PC-3 (cell line): ENCODE data around the gene MRPL21. TPM values are rescaled to one million over a fixed set of nuclear protein-coding genes. Genes with fewer than 3 reads are reported as not detected.

Source experiments
- ATAC-seq: fragments of 200-7000 bp; cut with Tn5 transposase; 2 replicates; pipeline ENCODE4 v1.9.1; 2020; ENCODE audit warnings: mild to moderate bottlenecking, moderate library complexity
- BruUV-seq: library from RNA; stranded (reverse); fragments of 400-500 nt; replicated peaks from 2 replicates; lab custom pipeline; 2021; lab: Mats Ljungman, UMichigan
- CTCF ChIA-PET: fragments of 300-600 bp; sonication (Branson Sonifier 250); formaldehyde crosslinking; loops from one replicate; lab custom pipeline; 2022; ENCODE audit warnings: antibody characterized with exemption; lab: Charles Lee
- POLR2A ChIA-PET: fragments of 300-600 bp; sonication (Branson Sonifier 250); formaldehyde crosslinking; loops from one replicate; lab custom pipeline; 2022; ENCODE audit warnings: antibody characterized with exemption; ENCODE audit not compliant: unreplicated experiment; lab: Charles Lee
- DNase-seq: peaks from one replicate; pipeline ENCODE4 v3.0.0-alpha.2; 2015
- H2AFZ ChIP-seq: fragments of 300-600 bp; sonication (generic); 2 replicates; pipeline ENCODE4 v1.6.0; 2016; ENCODE audit warnings: antibody characterized with exemption, low read length
- H3F3A ChIP-seq: fragments of 300-600 bp; sonication (generic); one replicate; pipeline ENCODE4 v1.6.0; 2017; ENCODE audit warnings: antibody characterized with exemption, low read length, control low read depth, mild to moderate bottlenecking; ENCODE audit not compliant: unreplicated experiment
- H3K27ac ChIP-seq: fragments of 300-600 bp; sonication (generic); 2 replicates; pipeline ENCODE4 v1.5.1; 2016; ENCODE audit warnings: mild to moderate bottlenecking, low read length
- H3K27me3 ChIP-seq: fragments of 300-600 bp; sonication (generic); 2 replicates; pipeline ENCODE4 v1.6.1; 2016; ENCODE audit warnings: low read length, mixed read lengths
- H3K36me3 ChIP-seq: fragments of 300-600 bp; sonication (generic); 2 replicates; pipeline ENCODE4 v1.6.1; 2016; ENCODE audit warnings: low read depth, mixed run types, low read length, mixed read lengths
- H3K4me1 ChIP-seq: fragments of 300-600 bp; sonication (generic); 2 replicates; pipeline ENCODE4 v1.5.1; 2016; ENCODE audit warnings: low read length; ENCODE audit not compliant: insufficient read depth
- H3K4me2 ChIP-seq: fragments of 300-600 bp; sonication (generic); 2 replicates; pipeline ENCODE4 v1.6.0; 2016; ENCODE audit warnings: low read length
- H3K4me3 ChIP-seq: fragments of 300-600 bp; sonication (generic); 2 replicates; pipeline ENCODE4 v1.5.1; 2016; ENCODE audit warnings: mild to moderate bottlenecking, low read length, mixed read lengths
- H3K79me2 ChIP-seq: fragments of 300-600 bp; sonication (generic); 2 replicates; pipeline ENCODE4 v1.6.1; 2017; ENCODE audit warnings: low read length, mixed read lengths
- H3K9ac ChIP-seq: fragments of 300-600 bp; sonication (generic); 2 replicates; pipeline ENCODE4 v1.6.0; 2016; ENCODE audit warnings: mild to moderate bottlenecking, low read length
- H3K9me2 ChIP-seq: fragments of 300-600 bp; sonication (generic); replicated peaks from 2 replicates; pipeline ENCODE4 v1.6.1; 2016; ENCODE audit warnings: mixed run types, low read length, mixed read lengths
- H3K9me3 ChIP-seq: fragments of 300-600 bp; sonication (generic); 2 replicates; pipeline ENCODE4 v1.6.1; 2016; ENCODE audit warnings: low read length, mixed read lengths
- H4K20me1 ChIP-seq: fragments of 300-600 bp; sonication (generic); 2 replicates; pipeline ENCODE4 v1.6.1; 2016; ENCODE audit warnings: low read length, mixed read lengths
- EZH2 ChIP-seq: fragments of 300-600 bp; sonication (generic); IDR thresholded peaks from one replicate; pipeline ENCODE4 v1.6.1; 2017; ENCODE audit warnings: antibody characterized with exemption, mild to moderate bottlenecking, low read length; ENCODE audit not compliant: unreplicated experiment
- EZH2phosphoT487 ChIP-seq: fragments of 300-600 bp; sonication (generic); IDR thresholded peaks from 2 replicates; pipeline ENCODE4 v1.6.1; 2018; ENCODE audit warnings: mild to moderate bottlenecking, antibody characterized with exemption, low read length, borderline replicate concordance
- intact Hi-C: fragments of 100-400 bp; cut with micrococcal nuclease; formaldehyde crosslinking; loops from 2 replicates; pipeline ENCODE4 v1.9.0; 2023
- total RNA-seq: library from RNA; depleted of rRNA; stranded (reverse); fragments of >200 nt; gene quantifications from 2 replicates; pipeline ENCODE4 v1.2.3, GENCODE V29; 2014
- TF ChIP-seq, protein P1 (sequence below): fragments of 300-600 bp; sonication (generic); conservative IDR thresholded peaks from 2 replicates; pipeline ENCODE4 v1.5.1; 2017; ENCODE audit warnings: antibody characterized with exemption, low read depth, mild to moderate bottlenecking, low read length

The MRPL21 gene
- total RNA-seq, 1 experiment from 2014 or later = 230 TPM

DNA sequence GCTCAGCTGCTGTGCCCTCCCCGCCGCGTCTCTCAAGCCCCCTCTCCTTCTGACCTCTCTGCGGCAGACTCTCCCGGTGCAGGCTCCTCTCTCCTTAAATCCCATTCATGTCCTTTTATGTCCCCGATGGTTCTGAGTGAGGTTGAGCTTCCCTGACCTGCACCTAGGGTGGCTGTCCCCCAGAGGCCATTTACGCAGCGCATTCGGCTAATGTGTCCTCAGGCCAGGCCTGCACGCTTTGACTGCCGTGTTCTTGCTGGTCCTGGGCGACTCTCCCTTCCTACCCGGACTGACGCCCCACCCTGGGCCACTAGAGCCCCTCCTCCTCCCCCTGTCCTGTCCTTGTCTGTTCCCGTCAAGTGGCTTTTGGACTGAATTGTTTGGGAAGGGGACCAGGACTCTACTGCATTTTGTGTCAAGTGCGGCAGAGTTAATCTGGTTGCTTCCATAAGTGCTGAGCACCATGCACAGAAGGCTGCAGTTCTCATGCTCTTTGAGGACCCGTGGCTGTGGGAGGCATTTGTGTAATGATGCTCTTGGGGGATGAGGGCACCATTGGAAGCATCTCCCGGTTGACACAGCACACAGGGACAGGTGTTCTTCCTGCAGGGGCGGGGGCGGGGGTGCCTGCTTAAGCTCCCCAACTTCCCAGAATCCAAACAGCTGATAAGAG is 37.2 kb upstream of the MRPL21 start:
- no TSS peak for BruUV-seq

DNA sequence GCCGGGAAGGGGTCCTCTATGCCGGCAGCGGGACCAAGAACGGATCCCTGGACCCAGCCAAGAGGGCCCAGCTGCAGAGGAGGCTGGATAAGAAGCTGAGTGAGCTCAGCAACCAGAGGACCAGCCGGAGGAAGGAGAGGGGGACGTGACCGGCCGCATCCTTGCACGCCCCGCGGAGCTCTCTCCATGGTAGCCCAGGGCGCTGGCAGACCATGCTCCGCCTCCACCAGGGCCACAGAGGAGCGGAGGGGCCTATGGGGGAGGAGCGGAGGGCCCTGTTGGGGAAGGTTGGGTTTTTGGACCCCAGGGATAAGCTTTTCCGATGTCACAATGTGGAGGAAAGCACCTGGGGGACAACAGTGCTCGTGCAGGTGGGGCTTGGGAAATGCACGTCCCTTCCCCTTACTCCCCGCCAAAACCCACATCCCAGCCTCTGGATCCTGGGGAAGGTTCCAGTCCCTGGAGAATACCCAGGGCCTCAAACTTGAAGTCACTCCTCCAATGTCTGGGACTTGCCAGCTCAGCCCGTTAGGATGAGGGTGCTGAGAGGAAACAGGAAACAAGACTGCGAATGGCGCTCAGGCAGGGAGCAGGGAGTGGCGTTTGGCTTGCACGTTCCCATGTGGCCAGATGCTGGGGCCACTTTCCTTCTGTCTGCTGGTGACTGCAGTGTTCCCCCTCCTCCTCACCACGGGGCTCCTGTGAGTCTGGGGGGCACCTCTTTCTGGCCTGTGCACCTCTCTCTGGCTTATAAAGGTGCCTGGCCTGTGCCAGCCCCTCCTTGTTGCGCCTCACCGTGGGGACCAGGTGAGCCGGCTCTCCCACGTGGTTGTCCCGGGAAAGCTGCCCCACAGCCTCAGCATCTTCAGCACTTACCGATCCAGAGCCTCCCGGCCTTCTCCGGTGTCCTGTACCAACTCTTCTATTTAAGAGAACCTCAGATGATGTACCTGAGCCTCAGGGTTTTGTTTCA is 36.2 kb upstream of the MRPL21 start:
- no peak overlapping the region for H3K9ac ChIP-seq
- ChIA-PET POLR2A (interaction anchor here (0.5 kb wide), 1 partner anchor 44 kb away, joined by 3 read pairs; no protein-coding TSS in a partner anchor), CTCF (no interaction called here)
- no peak overlapping the region for H3K4me3 ChIP-seq
- no peaks in the 10 kb centered on the region for H3K4me1 ChIP-seq
- intact Hi-C loops = no loop called here
- H4K20me1 ChIP-seq = no peaks in the 10 kb centered on the region
- BruUV-seq = no TSS peak
- H3K4me2 ChIP-seq = no peak overlapping the region
- no peaks in the 10 kb centered on the region for H3K9me3 ChIP-seq
- H3F3A ChIP-seq = no peaks in the 10 kb centered on the region
- H3K27ac ChIP-seq = no peak overlapping the region
- no peak for TF ChIP-seq EZH2phosphoT487
- TF ChIP-seq, protein P1, sequence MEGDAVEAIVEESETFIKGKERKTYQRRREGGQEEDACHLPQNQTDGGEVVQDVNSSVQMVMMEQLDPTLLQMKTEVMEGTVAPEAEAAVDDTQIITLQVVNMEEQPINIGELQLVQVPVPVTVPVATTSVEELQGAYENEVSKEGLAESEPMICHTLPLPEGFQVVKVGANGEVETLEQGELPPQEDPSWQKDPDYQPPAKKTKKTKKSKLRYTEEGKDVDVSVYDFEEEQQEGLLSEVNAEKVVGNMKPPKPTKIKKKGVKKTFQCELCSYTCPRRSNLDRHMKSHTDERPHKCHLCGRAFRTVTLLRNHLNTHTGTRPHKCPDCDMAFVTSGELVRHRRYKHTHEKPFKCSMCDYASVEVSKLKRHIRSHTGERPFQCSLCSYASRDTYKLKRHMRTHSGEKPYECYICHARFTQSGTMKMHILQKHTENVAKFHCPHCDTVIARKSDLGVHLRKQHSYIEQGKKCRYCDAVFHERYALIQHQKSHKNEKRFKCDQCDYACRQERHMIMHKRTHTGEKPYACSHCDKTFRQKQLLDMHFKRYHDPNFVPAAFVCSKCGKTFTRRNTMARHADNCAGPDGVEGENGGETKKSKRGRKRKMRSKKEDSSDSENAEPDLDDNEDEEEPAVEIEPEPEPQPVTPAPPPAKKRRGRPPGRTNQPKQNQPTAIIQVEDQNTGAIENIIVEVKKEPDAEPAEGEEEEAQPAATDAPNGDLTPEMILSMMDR = no peak
- no peak for ATAC-seq
- peaks cover 27% of the 10 kb centered on the region; the same call in 1 of the 2 replicates for H3K36me3 ChIP-seq
- H2AFZ ChIP-seq = no peak overlapping the region
- DNase-seq = no peak
- H3K27me3 ChIP-seq = no peaks in the 10 kb centered on the region
- no peaks in the 10 kb centered on the region for H3K9me2 ChIP-seq
- no peaks in the 10 kb centered on the region for H3K79me2 ChIP-seq

More for the DNA sequence above, 37.2 kb upstream of the MRPL21 start:
- TF ChIP-seq, protein P1 = no peak
- TF ChIP-seq EZH2 (no peak), EZH2phosphoT487 (no peak)
- no peaks in the 10 kb centered on the region for H3K9me2 ChIP-seq
- no peaks in the 10 kb centered on the region for H3F3A ChIP-seq
- no peak overlapping the region for H3K27ac ChIP-seq
- H3K79me2 ChIP-seq = no peaks in the 10 kb centered on the region
- H3K4me1 ChIP-seq = no peaks in the 10 kb centered on the region
- CTCF ChIA-PET = no interaction called here
- ATAC-seq (no peak), DNase-seq (no peak)
- no peaks in the 10 kb centered on the region for H3K27me3 ChIP-seq
- H3K4me2 ChIP-seq = no peak overlapping the region
- no peaks in the 10 kb centered on the region for H4K20me1 ChIP-seq
- POLR2A ChIA-PET = no interaction called here
- H3K4me3 ChIP-seq = no peak overlapping the region
- H3K9ac ChIP-seq = no peak overlapping the region
- H2AFZ ChIP-seq = no peak overlapping the region
- H3K9me3 ChIP-seq = no peaks in the 10 kb centered on the region
- peaks cover 25% of the 10 kb centered on the region; the same call in 1 of the 2 replicates for H3K36me3 ChIP-seq
- intact Hi-C loops = no loop called here
